OCI-LY3 (cell line): ENCODE data around the gene MAGEC3.

Experiments
- CTCF ChIP-seq: fragments of 200-600, 300-600 bp; sonication (generic); IDR thresholded peaks from 2 replicates; pipeline ENCODE4 v1.5.1; 2014; ENCODE audit warnings: antibody characterized with exemption, low read length, low read depth
- EZH2phosphoT487 ChIP-seq: fragments of 200-600 bp; shearing (Covaris generic); IDR thresholded peaks from 2 replicates; pipeline ENCODE4 v1.6.1; 2018; ENCODE audit warnings: antibody characterized with exemption, mixed run types, low read depth

DNA sequence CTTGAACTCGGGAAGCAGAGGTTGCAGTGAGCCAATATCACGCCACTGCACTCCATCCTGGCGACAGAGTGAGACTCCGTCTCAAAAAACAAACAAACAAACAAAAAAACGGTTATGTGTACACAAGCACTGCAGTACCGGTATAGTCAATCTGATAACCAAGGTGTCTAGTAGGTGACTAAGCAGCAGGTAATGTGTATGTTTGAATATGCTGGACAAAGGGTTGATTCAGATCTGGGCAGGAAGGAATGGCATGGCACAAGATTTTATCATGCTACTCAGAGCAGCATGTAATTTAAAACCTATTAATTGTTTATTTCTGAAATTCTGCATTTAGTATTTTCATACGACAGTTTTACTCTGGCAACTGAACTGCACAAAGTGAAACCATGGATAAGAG, 107.3 kb downstream of the MAGEC3 start:
- TF ChIP-seq CTCF, result no peak
- no peak for TF ChIP-seq EZH2phosphoT487
